Mucosa of descending colon (tissue), 3 donors: Measurements from ENCODE around the gene SPPL2A. TPM values are rescaled to one million over a fixed set of nuclear protein-coding genes. Genes with fewer than 3 reads are reported as not detected.
A peak's percentile ranks its signal among the peaks of the same experiment; 100 is the strongest.

Experiments
- ATAC-seq: fragments of 200-7000 bp; cut with Tn5 transposase; one replicate; pipeline ENCODE4 v1.9.1; 2020; ENCODE audit warnings: mild to moderate bottlenecking, moderate library complexity
- DNase-seq, 3 donors: peaks; one replicate each; pipeline ENCODE4 v3.0.0-alpha.2; 2020
- H3K36me3 ChIP-seq: fragments of 200-600 bp; one replicate; pipeline ENCODE4 v1.8.0; 2021; ENCODE audit warnings: low read depth, mild to moderate bottlenecking
- H3K4me1 ChIP-seq: fragments of 200-600 bp; one replicate; pipeline ENCODE4 v1.8.0; 2021; ENCODE audit warnings: low read depth, mild to moderate bottlenecking
- H3K4me3 ChIP-seq: fragments of 200-600 bp; one replicate; pipeline ENCODE4 v1.8.0; 2021; ENCODE audit warnings: mild to moderate bottlenecking
- H3K9me3 ChIP-seq: fragments of 200-600 bp; one replicate; pipeline ENCODE4 v1.8.0; 2021; ENCODE audit warnings: mild to moderate bottlenecking
- CTCF ChIP-seq: fragments of 200-600 bp; IDR thresholded peaks from one replicate; pipeline ENCODE4 v1.8.0; 2022; ENCODE audit warnings: antibody characterized with exemption, mild to moderate bottlenecking
- intact Hi-C, 2 donors: fragments of 100-400 bp; cut with DNase I in 1 of 2; cut with micrococcal nuclease in 1 of 2; formaldehyde crosslinking; loops; one replicate each; pipeline versions ENCODE4 v1.11.0 to v1.11.1; 2022; cut with DNase I, micrococcal nuclease
- total RNA-seq, 3 donors: library from RNA; stranded (reverse); fragmentation: NEBNext Ultra II Directional in 2 of 3; extraction: Animal tissue kit (Norgen Biotek cat#: 25700) in 2 of 3; gene quantifications; one replicate each; pipeline versions ENCODE4 v1.2.1 to v1.2.4, GENCODE V29; 2021 to 2023
- donor health status: DM: no; HTN: no; CAD: no; lungs with moderate emphysema.
- donor health status: DM: no; HTN: no; CAD: no.
- donor health status: DM: no; HTN: yes; CAD: no.

SPPL2A gene
- total RNA-seq, 3 donors from 2014 or later, result 167 to 341 (median 287) TPM

GRCh38 chr15:50810128-50810527, 44.6 kb upstream of the SPPL2A start:
- Histone ChIP-seq H3K4me1 (no peaks in the 10 kb centered on the region), H3K4me3 (no peak overlapping the region), H3K36me3 (no peaks in the 10 kb centered on the region), H3K9me3 (no peaks in the 10 kb centered on the region)
- intact Hi-C loops, result no loop called here
- no peak for TF ChIP-seq CTCF
- ATAC-seq (no peak), DNase-seq (no peak)

- no peaks in the 10 kb centered on the region for H3K36me3 ChIP-seq
- H3K4me1 ChIP-seq, result peaks cover 3% of the 10 kb centered on the region
- H3K4me3 ChIP-seq, result no peak overlapping the region
- DNase-seq (no peak), ATAC-seq (no peak)
- H3K9me3 ChIP-seq, result no peaks in the 10 kb centered on the region
- TF ChIP-seq CTCF, result no peak
- intact Hi-C loops, result no loop called here
These were observed 43.2 kb upstream of the SPPL2A start for GRCh38 chr15:50808728-50809127.

- Histone ChIP-seq H3K4me1 (peaks cover 9% of the 10 kb centered on the region), H3K4me3 (no peak overlapping the region), H3K9me3 (no peaks in the 10 kb centered on the region), H3K36me3 (no peaks in the 10 kb centered on the region)
- DNase-seq (no peak), ATAC-seq (peak; percentile 62)
- no peak for TF ChIP-seq CTCF
- intact Hi-C loops, result no loop called here
These were observed 38.1 kb upstream of the SPPL2A start for GRCh38 chr15:50803479-50804180.

DNA sequence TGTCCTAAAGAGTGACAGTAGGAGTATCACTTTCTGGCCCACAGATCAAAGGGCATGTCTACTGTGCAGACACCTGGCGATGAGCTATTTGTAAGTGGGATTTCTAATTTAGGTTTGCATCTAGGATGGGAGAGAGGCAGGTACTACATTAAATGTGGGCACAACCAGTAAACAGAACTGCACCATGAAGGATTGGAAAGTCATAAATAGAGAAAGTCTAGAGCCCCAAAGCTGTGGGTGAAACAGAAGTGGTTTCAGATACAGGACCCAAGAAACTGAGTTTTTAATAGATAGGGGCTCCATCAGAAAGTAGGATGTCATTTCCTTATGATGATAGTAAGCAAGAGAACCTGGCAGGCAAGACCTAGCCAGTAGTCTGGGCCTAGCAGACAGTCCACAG, 35.2 kb upstream of the SPPL2A start:
- ATAC-seq (no peak), DNase-seq (no peak)
- intact Hi-C loops, result no loop called here
- Histone ChIP-seq H3K4me1 (peaks cover 24% of the 10 kb centered on the region), H3K36me3 (no peaks in the 10 kb centered on the region), H3K9me3 (no peaks in the 10 kb centered on the region), H3K4me3 (no peak overlapping the region)
- TF ChIP-seq CTCF, result no peak

- ATAC-seq, result peak; percentile 82
These were observed 33.2 kb upstream of the SPPL2A start for GRCh38 chr15:50798684-50799083.

More at GRCh38 chr15:50798684-50799083, 33.2 kb upstream of the SPPL2A start:
- peak in 1 of 3 donors; percentile 46 for DNase-seq
- TF ChIP-seq CTCF, result no peak
- Histone ChIP-seq H3K4me3 (no peak overlapping the region), H3K9me3 (no peaks in the 10 kb centered on the region), H3K36me3 (no peaks in the 10 kb centered on the region), H3K4me1 (peaks cover 33% of the 10 kb centered on the region)
- intact Hi-C loops, result no loop called here
